GM12878 (cell line): ENCODE results near the gene KDM2A. TPM values are rescaled to one million over a fixed set of nuclear protein-coding genes. Genes with fewer than 3 reads are reported as not detected.

ENCODE experiments used
- ATAC-seq: fragments of 200-7000 bp; cut with Tn5 transposase; 3 replicates; pipeline ENCODE4 v1.9.1; 2020; ENCODE audit warnings: mild to moderate bottlenecking, moderate library complexity
- BruUV-seq: library from RNA; stranded (reverse); fragments of 400-500 nt; replicated peaks from 2 replicates; lab custom pipeline; 2021; lab: Mats Ljungman, UMichigan
- CTCF ChIA-PET: fragments of 300-600 bp; sonication (Branson Sonifier 250); formaldehyde crosslinking; extraction: SDS; loops from one replicate; lab custom pipeline; 2021; ENCODE audit warnings: inconsistent platforms; lab: Yijun Ruan, JAX
- POLR2A ChIA-PET: fragments of 350-600 bp; formaldehyde crosslinking; extraction: SDS; loops from one replicate; lab custom pipeline; 2021; ENCODE audit warnings: inconsistent platforms; lab: Charles Lee
- RAD21 ChIA-PET: fragments of 300-600 bp; sonication (Branson Sonifier 250); formaldehyde crosslinking; loops from one replicate; lab custom pipeline; 2023; ENCODE audit warnings: antibody characterized with exemption; ENCODE audit not compliant: unreplicated experiment; lab: Charles Lee
- SMC1A ChIA-PET: fragments of 300-600 bp; sonication (Branson Sonifier 250); formaldehyde crosslinking; loops from one replicate; lab custom pipeline; 2023; ENCODE audit not compliant: unreplicated experiment, uncharacterized antibody; lab: Charles Lee
- DNase-seq: peaks from one replicate; pipeline ENCODE4 v3.0.0-alpha.2; 2011; ENCODE audit warnings: low read depth, low spot score
- FAIRE-seq: peaks from 3 replicates; lab custom pipeline; 2011; peaks lifted over from hg19 to GRCh38; lab: Jason Lieb, UNC
- H2AFZ ChIP-seq: 2 replicates; pipeline ENCODE4 v1.6.0; 2011; ENCODE audit warnings: low read depth, low read length, control low read depth; ENCODE audit not compliant: control insufficient read depth
- H3K27ac ChIP-seq: 2 replicates; pipeline ENCODE4 v1.5.1; 2011; ENCODE audit warnings: control low read depth; ENCODE audit not compliant: control insufficient read depth, insufficient read depth
- H3K27me3 ChIP-seq, 2 experiments: replicated peaks in 1 of 2; 2 replicates each; pipeline versions ENCODE4 v1.6.0 to v1.6.1; 2011; ENCODE audit warnings: low read length in 1 of 2; ENCODE audit not compliant: control insufficient read depth in 2 of 2, insufficient read depth in 2 of 2
- H3K36me3 ChIP-seq, 2 experiments: 2 replicates each; pipeline ENCODE4 v1.5.1; 2011; ENCODE audit warnings: low read length in 1 of 2; ENCODE audit not compliant: control insufficient read depth in 2 of 2, insufficient read depth in 2 of 2
- H3K4me1 ChIP-seq: 2 replicates; pipeline ENCODE4 v1.6.1; 2011; ENCODE audit warnings: mild to moderate bottlenecking, low read length, moderate library complexity, mixed read lengths; ENCODE audit not compliant: control insufficient read depth, insufficient read depth
- H3K4me2 ChIP-seq: 2 replicates; pipeline ENCODE4 v1.6.0; 2011; ENCODE audit warnings: control low read depth; ENCODE audit not compliant: control insufficient read depth, insufficient read depth
- H3K4me3 ChIP-seq: fragments of 200-600 bp; sonication (generic); 2 replicates; pipeline ENCODE4 v1.5.1; 2016
- H3K79me2 ChIP-seq: 2 replicates; pipeline ENCODE4 v1.6.0; 2011; ENCODE audit warnings: low read length; ENCODE audit not compliant: control insufficient read depth, insufficient read depth
- H3K9ac ChIP-seq: 2 replicates; pipeline ENCODE4 v1.8.0; 2011; ENCODE audit warnings: low read length, control low read depth, mixed read lengths; ENCODE audit not compliant: control insufficient read depth, insufficient read depth
- H3K9me3 ChIP-seq: replicated peaks from 3 replicates; pipeline ENCODE4 v1.5.1; 2011; ENCODE audit warnings: mild to moderate bottlenecking, low read length; ENCODE audit not compliant: control insufficient read depth, insufficient read depth
- H4K20me1 ChIP-seq: 2 replicates; pipeline ENCODE4 v1.6.0; 2011; ENCODE audit not compliant: control insufficient read depth, insufficient read depth
- POLR2AphosphoS5 ChIP-seq: IDR thresholded peaks from 2 replicates; pipeline ENCODE4 v1.6.1; 2011; ENCODE audit warnings: mild to moderate bottlenecking, low read length, inconsistent platforms
- WGBS: methylation state at CpG from one replicate; pipeline ENCODE4 v1.1.6; 2016; ENCODE audit warnings: low lambda C conversion rate; ENCODE audit not compliant: insufficient replicate concordance, insufficient coverage; ENCODE audit errors: missing lambda C conversion rate; 5-methylcytosine and 5-hydroxymethylcytosine counted together
- in situ Hi-C: fragments of 300-500 bp; cut with MboI; formaldehyde crosslinking; loops from 9 replicates; pipeline ENCODE4 v1.14.3; 2018; ENCODE audit warnings: mixed read lengths
- intact Hi-C: fragments of 100-400 bp; cut with micrococcal nuclease; formaldehyde crosslinking; loops from one replicate; pipeline ENCODE4 v1.14.2; 2022; ENCODE audit not compliant: unreplicated experiment
- polyA plus RNA-seq, 11 experiments: library from polyadenylated mRNA; depleted of rRNA in 4 of 11; unstranded in 6 of 11; stranded (reverse) in 5 of 11; fragments of >200 nt; fragmentation: Nextera tagmentation in 4 of 11; fragmentation: Illumina TruSeq in 1 of 11; extraction: Ambion mirVana in 4 of 11; extraction: Trizol in 1 of 11; gene quantifications; 1 replicate in 1 of 11; 2 replicates in 10 of 11; pipeline versions ENCODE4 v1.2.1 to v1.2.3, GENCODE V29; 2011 to 2016; ENCODE audit warnings: inconsistent platforms in 2 of 11, missing spikeins in 2 of 11, low read depth in 1 of 11
- total RNA-seq, 4 experiments: library from RNA; depleted of rRNA in 3 of 4; stranded (reverse); fragments of >200 nt in 3 of 4; fragmentation: Illumina TruSeq in 1 of 4; extraction: Trizol in 1 of 4; gene quantifications; 2 replicates each; pipeline versions ENCODE4 v1.2.1 to v1.2.3, GENCODE V29; 2013 to 2021
- TF ChIP-seq, protein P1 (sequence below): fragments of 450-650 bp; IDR thresholded peaks from 2 replicates; pipeline ENCODE4 v1.6.1; 2017; ENCODE audit warnings: antibody characterized with exemption, mild to moderate bottlenecking, moderate library complexity

KDM2A gene
- total and polyA plus RNA-seq, 10 of the 15 experiments (the other 5 are each of a cell fraction or from before 2014, with no cell fraction given): 10.5 to 69.3 (median 41.6) TPM

DNA sequence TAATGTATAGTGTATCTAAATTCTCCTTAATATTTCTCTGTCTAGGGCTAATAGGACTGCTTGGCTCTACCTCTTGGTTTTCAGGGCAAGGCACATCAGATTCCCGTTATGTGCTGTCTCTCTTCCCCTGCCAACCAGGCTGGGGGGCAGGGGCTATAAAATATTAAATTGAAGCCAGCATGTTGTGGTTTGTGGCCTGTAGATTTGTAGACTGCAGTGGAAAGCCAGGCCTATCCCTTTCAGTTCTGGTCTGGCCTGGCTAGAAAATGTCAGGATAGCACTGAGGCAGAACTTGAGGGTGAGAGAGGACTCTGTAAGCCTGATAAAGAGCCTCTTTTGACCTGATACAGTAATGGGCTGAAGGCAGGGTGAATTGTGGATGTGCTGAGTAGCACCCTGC, 132.8 kb downstream of the KDM2A start:
- no peak overlapping the region for H3K4me2 ChIP-seq
- TF ChIP-seq, protein P1, sequence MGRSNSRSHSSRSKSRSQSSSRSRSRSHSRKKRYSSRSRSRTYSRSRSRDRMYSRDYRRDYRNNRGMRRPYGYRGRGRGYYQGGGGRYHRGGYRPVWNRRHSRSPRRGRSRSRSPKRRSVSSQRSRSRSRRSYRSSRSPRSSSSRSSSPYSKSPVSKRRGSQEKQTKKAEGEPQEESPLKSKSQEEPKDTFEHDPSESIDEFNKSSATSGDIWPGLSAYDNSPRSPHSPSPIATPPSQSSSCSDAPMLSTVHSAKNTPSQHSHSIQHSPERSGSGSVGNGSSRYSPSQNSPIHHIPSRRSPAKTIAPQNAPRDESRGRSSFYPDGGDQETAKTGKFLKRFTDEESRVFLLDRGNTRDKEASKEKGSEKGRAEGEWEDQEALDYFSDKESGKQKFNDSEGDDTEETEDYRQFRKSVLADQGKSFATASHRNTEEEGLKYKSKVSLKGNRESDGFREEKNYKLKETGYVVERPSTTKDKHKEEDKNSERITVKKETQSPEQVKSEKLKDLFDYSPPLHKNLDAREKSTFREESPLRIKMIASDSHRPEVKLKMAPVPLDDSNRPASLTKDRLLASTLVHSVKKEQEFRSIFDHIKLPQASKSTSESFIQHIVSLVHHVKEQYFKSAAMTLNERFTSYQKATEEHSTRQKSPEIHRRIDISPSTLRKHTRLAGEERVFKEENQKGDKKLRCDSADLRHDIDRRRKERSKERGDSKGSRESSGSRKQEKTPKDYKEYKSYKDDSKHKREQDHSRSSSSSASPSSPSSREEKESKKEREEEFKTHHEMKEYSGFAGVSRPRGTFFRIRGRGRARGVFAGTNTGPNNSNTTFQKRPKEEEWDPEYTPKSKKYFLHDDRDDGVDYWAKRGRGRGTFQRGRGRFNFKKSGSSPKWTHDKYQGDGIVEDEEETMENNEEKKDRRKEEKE: no peak
- TF ChIP-seq POLR2AphosphoS5: peak; percentile 22; the same call in 1 of the 2 replicates
- TF ChIP-seq, all 136 proteins: peak for 1
- BruUV-seq: no TSS peak
- Histone ChIP-seq H3K36me3 (peaks cover 64 to 74% of the 10 kb centered on the region in 2 experiments), H3K9me3 (no peaks in the 10 kb centered on the region), H3K4me1 (no peaks in the 10 kb centered on the region), H3K79me2 (no peaks in the 10 kb centered on the region; the same call in 1 of the 2 replicates), H3K27me3 (no peaks in the 10 kb centered on the region), H3K9ac (no peak overlapping the region), H3K4me3 (no peak overlapping the region), H2AFZ (no peak overlapping the region), H3K27ac (no peak overlapping the region), H4K20me1 (peaks cover 5% of the 10 kb centered on the region; the same call in 1 of the 2 replicates)
- CTCF ChIA-PET: interaction anchor here (1.9 to 4.1 kb wide), 3 partner anchors 11 to 130 kb away, joined by 7 to 30 read pairs (median 11); no protein-coding TSS in a partner anchor
- SMC1A ChIA-PET: interaction anchor here (1.3 to 1.6 kb wide), 2 partner anchors 66 to 129 kb away, joined by 3 read pairs; no protein-coding TSS in a partner anchor
- POLR2A ChIA-PET: no interaction called here
- RAD21 ChIA-PET: no interaction called here
- intact Hi-C loops (no loop called here), in situ Hi-C loops (no loop called here)
- 65% methylated on average over 1 of the region's 1 CpG for WGBS
- ATAC-seq: no peak
- FAIRE-seq: no peak
- DNase-seq: no peak
